GM18907 (cell line): ENCODE data around the gene TOP1.
A peak's percentile ranks its signal among the peaks of the same experiment; 100 is the strongest.

Experiments
- ATAC-seq: cut with Tn5 transposase; IDR thresholded peaks from one replicate; pipeline ENCODE4 v1.9.1; 2021; ENCODE audit warnings: mild to moderate bottlenecking, moderate library complexity; ENCODE audit not compliant: unreplicated experiment

Gene TOP1

GRCh38 chr20:41165001-41165882, 136.6 kb downstream of the TOP1 start:
- no peak for ATAC-seq

GRCh38 chr20:41166201-41167117, 137.8 kb downstream of the TOP1 start:
- no peak for ATAC-seq

GRCh38 chr20:41167118-41167470, 138.5 kb downstream of the TOP1 start:
- no peak for ATAC-seq

GRCh38 chr20:41167481-41168253, 139.0 kb downstream of the TOP1 start:
- ATAC-seq = peak; percentile 72

GRCh38 chr20:41168281-41169161, 139.9 kb downstream of the TOP1 start:
- no peak for ATAC-seq

GRCh38 chr20:41169162-41169690, 140.6 kb downstream of the TOP1 start:
- no peak for ATAC-seq

GRCh38 chr20:41169791-41170351, 141.2 kb downstream of the TOP1 start:
- ATAC-seq = no peak

GRCh38 chr20:41170386-41171105, 141.9 kb downstream of the TOP1 start:
- ATAC-seq = no peak

GRCh38 chr20:41171736-41172295, 143.2 kb downstream of the TOP1 start:
- no peak for ATAC-seq

GRCh38 chr20:41172296-41173140, 143.9 kb downstream of the TOP1 start:
- no peak for ATAC-seq

GRCh38 chr20:41173161-41173721, 144.6 kb downstream of the TOP1 start:
- no peak for ATAC-seq

- ATAC-seq = no peak
Observed at GRCh38 chr20:41173791-41174341, 145.2 kb downstream of the TOP1 start.
